Keratinocyte (primary cell): ENCODE measurements around the gene LATS2.

Experiments
- CTCF ChIP-seq, 3 experiments: IDR thresholded peaks in 1 of 3; conservative IDR thresholded peaks in 1 of 3; optimal IDR thresholded peaks in 1 of 3; 2 replicates in 2 of 3; 3 replicates in 1 of 3; pipeline versions ENCODE3 to v1.5.1; 2011; ENCODE audit warnings: low read length in 3 of 3, mild to moderate bottlenecking in 3 of 3, moderate library complexity in 2 of 3, control low read depth in 1 of 3, inconsistent platforms in 1 of 3; ENCODE audit not compliant: insufficient read depth in 2 of 3; ENCODE audit errors: extremely low read depth in 1 of 3
- EZH2 ChIP-seq: IDR thresholded peaks from one replicate; pipeline ENCODE4 v1.6.1; 2012; ENCODE audit warnings: inconsistent platforms, mild to moderate bottlenecking, low read length, moderate library complexity

- TF ChIP-seq CTCF (optimal IDR thresholded peaks at IDR 0.05 in 1 of 3, IDR thresholded peaks at IDR 0.05 in 1 of 3, conservative IDR thresholded peaks at IDR 0.05 in 1 of 3; ENCODE audit: extremely low read depth in 1 of 3, insufficient read depth in 2 of 3, low read length in 3 of 3), result no peak
- TF ChIP-seq EZH2, result no peak
Measured at GRCh38 chr13:20923272-20923671, 138.1 kb downstream of the LATS2 start.
